HG03060 (cell line): ENCODE results near the gene THPO.

Experiments used
- ATAC-seq: cut with Tn5 transposase; IDR thresholded peaks from one replicate; pipeline ENCODE4 v1.9.1; 2021; ENCODE audit warnings: low read depth, moderate number of reproducible peaks; ENCODE audit not compliant: unreplicated experiment

The THPO gene

DNA sequence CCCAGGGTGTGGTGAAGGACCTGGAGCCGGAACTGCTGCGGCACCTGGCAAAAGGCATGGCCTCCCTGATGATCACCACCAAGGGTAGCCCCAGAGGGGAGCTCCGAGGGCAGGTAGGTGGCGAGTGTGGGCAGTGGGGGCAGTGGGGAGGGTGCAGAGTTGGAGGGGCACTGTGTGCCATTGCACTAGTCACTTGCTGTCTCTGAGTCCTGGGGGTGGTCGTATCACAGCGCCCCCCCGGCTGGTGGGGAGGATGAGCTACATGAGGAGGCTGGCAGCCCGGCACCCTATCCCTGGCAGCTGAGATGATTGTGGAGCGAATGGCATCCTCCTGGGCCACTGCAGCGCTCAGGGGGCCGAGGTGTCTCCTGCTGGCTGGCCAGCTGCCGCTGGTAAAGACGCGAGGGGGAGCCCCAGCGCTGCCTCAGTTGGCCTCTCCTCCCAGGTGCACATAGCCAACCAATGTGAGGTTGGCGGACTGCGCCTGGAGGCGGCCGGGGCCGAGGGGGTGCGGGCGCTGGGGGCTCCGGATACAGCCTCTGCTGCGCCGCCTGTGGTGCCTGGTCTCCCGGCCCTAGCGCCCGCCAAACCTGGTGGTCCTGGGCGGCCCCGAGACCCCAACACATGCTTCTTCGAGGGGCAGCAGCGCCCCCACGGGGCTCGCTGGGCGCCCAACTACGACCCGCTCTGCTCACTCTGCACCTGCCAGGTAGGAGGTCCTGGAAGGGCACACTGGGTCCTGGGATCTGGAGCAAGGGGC is 8.2 kb upstream of the THPO start:
- ATAC-seq = no peak

DNA sequence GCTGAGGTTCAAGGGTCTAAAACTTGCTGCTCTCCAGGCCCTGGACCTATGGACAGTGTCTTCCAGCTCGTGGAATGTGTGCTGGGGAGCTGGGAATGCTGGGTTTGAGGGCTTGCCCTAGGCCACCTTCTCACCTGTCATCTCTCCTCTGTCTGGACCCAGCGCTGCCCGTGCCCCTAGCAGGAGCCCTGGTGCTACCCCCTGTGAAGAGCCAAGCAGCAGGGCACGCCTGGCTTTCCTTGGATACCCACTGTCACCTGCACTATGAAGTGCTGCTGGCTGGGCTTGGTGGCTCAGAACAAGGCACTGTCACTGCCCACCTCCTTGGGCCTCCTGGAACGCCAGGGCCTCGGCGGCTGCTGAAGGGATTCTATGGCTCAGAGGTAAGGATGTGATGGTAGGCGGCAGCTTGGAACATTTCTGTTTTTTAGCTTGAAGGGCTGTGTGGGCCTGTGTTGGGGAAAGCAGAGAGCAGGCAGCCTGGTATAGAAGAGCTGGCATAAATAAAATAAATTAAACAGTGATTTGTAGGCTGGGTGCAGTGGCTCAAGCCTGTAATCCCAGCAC is 6.9 kb upstream of the THPO start:
- no peak for ATAC-seq

GRCh38 chr3:184384342-184384741 is 6.3 kb upstream of the THPO start:
- no peak for ATAC-seq

DNA sequence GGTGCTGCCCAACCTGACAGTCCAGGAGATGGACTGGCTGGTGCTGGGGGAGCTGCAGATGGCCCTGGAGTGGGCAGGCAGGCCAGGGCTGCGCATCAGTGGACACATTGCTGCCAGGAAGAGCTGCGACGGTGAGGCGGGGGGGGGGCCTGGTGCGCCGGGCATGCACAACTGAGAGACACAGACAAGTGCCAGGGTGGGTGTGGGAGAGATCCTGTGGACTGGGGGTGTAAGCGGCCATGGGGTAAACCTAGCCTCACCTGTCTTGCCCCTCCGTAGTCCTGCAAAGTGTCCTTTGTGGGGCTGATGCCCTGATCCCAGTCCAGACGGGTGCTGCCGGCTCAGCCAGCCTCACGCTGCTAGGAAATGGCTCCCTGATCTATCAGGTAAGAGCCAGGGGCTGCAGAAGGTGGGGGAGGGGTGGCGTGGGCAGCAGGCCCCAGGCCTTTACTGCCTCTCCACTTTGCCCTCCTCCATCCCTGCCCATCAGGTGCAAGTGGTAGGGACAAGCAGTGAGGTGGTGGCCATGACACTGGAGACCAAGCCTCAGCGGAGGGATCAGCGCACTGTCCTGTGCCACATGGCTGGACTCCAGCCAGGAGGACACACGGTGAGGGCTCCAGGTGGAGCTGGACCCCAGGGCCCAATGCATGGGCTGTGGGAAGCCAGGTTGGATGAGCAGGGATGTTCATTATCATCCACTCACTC is 5.2 kb upstream of the THPO start:
- no peak for ATAC-seq

DNA sequence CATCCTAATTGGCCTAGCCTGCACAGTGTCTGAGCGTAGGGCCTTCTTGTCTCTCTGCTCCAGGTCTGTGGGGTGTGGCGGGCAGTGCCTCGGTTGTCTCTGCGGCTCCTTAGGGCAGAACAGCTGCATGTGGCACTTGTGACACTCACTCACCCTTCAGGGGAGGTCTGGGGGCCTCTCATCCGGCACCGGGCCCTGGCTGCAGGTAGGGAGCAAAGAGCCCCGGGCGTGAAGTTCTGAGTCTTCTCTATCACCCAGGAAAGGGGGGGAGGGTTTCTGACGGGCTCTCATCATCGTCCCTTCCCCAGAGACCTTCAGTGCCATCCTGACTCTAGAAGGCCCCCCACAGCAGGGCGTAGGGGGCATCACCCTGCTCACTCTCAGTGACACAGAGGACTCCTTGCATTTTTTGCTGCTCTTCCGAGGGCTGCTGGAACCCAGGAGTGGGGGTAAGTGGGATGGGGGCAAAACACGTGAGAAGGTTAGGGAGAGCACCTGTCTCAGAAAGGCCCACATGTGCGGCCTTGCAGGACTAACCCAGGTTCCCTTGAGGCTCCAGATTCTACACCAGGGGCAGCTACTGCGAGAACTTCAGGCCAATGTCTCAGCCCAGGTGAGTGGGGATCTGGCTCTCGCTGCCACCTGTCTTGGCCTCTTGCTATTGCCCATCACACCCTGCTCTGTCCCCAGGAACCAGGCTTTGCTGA is 4.5 kb upstream of the THPO start:
- no peak for ATAC-seq

- ATAC-seq = no peak
These were observed 3.5 kb upstream of the THPO start for GRCh38 chr3:184381261-184382224.

DNA sequence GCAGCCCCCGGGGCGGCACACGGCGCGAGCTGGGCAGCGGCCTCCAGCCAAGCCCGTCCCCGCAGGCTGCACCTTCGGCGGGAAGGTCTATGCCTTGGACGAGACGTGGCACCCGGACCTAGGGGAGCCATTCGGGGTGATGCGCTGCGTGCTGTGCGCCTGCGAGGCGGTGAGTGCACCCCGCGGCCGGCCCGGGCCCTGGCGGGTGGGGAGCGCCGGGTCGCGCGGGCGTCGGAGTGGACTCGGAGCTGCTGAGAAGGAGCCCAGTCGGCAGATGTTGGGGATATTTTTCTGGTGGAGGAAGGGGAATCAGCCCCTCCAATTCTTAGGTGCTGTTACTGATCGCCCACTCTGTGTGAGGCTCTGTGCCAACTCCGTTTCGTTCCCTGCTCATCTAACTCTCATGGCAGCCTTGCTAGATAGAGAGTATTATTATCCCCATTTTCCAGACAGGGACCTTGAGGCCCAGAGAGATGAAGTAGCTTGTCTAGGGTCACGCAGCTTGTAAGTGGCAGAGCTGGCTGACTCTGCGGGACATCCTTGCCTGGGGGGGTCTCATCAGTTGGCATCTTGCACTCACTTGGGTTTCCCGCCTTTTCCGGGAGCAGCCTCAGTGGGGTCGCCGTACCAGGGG is 2.7 kb upstream of the THPO start:
- no peak for ATAC-seq

DNA sequence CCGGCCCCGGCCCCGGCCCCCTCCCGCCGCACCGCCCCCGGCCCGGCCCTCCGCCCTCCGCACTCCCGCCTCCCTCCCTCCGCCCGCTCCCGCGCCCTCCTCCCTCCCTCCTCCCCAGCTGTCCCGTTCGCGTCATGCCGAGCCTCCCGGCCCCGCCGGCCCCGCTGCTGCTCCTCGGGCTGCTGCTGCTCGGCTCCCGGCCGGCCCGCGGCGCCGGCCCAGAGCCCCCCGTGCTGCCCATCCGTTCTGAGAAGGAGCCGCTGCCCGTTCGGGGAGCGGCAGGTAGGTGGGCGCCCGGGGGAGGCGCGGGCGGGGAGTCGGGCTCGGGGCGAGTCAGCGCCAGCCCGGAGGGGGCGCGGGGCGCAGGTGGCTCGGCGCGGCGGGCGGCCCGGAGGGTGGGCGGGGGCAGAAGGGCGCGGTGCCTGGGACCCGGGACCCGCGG is 2.2 kb upstream of the THPO start:
- ATAC-seq = no peak

DNA sequence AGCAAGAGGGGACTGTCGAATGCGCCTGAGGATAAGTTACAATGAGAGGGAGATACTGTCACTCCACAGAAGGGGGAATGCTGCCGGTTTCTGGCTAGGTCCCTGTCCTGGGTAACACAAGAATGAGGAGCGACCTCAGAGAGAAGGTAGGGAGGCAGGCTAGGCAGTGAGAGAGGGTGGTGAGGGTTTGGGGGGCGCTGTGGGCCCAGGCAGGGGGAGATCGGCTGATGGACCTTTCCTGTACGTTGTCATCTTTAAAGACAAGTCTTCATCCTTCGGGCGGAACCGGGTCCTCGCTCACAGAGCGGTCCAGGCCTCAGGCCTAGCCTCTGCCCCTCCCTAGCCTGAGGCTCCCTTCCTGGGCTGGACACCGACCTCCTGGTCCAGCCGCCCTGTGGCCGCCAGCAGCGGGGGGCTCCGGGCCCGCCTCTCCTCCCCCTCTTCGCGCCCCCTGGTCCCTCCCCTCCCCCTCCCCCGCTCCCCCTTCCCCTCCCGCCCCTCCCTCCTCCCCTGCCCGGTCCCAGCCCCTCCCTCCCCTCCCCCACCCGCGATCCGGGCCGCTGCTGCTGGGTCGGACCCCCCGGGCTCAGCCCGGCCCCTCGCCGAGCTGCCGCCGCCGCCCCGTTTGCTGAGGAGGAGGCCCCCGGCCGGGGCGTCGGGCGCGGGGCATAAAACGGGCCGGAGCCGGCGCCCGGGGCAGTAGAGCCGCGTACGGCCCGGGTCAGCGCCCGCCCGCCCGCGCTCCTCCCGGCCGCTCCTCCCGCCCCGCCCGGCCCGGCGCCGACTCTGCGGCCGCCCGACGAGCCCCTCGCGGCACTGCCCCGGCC is 1.6 kb upstream of the THPO start, which contains the start of gene CHRD:
Gene CHRD (plus strand): TSS at position 697 of the 827 bp plus-strand sequence. CDS start 265 bp downstream, outside the sequence.
- no peak for ATAC-seq

DNA sequence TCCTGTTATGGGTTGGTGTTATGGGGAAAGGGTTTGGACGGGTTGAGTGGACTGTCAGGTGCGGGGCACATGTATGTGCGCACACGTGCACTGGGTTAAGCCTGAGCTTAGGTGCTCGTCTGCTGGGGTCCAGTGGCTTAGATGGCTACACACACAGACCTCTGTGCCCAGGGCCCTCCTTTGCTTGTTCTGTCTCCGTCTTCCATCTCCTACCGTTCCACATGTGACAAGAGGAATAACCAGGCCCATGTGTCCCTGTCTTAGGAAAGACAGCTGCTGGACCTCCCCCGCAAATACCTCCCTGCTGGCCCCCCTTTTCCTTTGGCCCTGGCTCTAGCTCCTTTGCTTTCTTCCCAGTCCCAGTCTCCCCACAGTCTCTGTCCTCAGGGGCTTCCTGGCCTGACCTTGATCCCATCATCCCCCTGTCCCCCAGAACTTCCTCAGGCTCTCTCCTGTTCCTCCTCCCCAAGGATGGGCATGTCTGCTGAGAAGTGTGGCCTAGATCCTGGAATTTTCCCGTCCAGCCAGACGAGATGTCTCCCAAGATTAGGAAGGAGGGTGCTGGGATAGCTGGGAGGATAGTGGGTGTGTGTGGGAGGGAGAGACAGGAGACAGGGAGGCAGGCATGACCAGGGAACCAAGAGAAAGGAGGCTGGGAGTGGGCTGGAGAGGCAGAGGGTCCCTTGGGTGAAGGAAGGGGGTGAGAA is 797 bp upstream of the THPO start:
- ATAC-seq = no peak

- ATAC-seq = no peak
These were observed 633 bp downstream of the THPO start for GRCh38 chr3:184377374-184377773.

DNA sequence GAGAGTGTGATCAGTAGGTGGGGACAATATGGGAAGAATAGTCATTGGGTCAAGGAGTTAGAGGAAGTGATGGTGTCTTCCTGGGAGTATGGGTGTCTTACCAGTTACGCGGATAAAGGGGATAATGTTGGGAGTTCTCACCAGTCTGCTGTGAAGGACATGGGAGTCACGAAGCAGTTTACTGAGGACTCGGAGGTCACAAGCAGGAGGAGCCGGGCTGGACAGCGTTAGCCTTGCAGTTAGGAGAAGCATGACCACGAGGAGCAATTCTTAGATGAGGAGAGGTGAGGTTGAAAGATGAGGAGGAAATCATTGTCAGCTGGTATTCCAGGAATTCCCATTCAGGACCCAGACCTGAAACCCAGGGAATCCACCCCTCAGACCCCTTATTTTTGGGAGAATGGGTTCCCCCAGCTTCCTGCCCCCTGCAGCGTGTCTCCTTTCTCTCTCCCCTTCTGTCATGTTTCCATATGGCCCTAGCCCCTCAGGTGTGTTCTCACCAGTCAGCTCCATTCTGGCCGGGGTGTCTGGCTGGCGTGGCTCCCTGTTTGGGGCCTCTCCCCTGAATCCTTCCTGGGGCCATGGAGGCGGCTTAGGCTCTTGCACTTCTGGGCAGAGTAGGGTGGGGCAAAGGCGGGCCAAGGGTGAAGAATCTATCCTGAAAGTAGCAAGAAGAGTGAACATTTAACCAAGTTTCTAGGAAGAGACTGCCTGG is 2.1 kb downstream of the THPO start:
- ATAC-seq = no peak

- no peak for ATAC-seq
These were observed 4.6 kb downstream of the THPO start for GRCh38 chr3:184373422-184373821.

DNA sequence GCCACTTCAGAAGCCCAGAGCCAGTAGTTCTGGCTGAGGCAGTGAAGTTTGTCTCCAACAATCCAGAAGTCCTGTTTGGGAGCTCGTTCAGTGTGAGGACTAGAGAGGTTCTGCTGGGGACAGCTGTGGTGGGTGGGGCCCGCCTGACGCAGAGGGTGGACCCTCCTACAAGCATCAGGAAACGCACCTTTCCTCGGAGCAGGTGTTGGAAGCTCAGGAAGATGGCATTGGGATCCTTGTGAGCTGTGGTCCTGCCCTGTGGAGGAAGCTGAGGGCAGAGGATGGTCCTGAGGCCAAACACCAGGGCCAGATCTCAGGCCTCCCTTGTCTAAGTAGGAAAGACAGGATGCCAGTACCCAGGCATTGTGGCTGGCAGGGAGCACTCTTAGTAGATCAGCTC is 5.1 kb downstream of the THPO start:
- ATAC-seq = no peak

GRCh38 chr3:184372296-184372821 is 5.6 kb downstream of the THPO start:
- no peak for ATAC-seq

DNA sequence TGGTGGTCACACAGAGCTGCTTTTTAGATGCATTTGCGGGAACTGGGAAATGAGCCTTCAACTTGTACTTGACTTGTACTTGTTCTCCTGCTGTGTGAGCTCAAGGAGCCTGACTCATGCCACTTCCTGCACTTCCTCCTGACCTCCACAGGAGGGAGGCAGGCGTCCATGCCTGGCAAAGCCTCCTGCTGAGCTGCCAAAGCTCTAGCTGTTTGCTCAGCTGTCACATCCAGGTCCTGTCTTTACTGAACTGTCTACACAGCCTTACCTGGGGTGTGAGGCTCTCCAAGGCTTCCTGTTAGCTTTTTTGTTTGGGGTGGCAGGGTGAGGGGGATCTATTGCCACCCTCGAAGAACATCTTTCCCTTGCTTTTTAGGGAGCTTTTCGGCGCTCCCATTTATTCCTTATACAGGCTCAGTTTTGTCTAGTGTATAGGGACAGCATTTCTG is 6.4 kb downstream of the THPO start:
- ATAC-seq = no peak

DNA sequence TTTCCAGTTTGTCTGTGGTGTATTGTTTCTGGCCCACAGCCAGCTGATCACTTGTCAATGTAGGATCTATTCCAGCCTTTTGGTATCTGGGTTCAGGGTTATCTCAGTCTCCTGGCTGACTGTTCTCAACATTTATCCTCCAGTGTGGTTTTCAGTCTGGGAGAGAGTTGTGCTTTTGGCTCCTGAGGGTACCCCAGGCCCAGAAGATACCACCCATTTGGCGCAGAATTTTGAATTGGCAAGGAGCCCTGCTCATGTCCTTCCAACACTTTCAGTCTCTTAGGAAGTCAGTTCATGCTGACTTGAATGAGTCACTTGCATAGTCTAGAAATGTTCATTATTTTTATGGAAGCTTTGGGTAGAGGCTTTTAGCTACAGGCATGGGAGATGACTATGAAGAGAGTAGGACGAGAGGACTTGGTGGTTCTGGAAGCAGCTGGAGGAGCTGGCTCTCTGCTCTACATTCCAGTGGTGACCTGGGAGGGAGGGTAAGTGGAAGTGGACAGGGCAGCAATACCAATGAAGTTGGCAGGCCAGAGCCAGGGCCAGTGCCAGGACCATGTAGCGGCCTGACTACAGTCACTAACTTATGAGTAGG is 9.3 kb downstream of the THPO start:
- ATAC-seq = no peak
